ENCODE data around the gene EIF4H.

EIF4H gene

GRCh38 chr7:74153736-74154135 is 20.4 kb upstream of the EIF4H start:
- no peak overlapping the region for H3K9ac ChIP-seq (ENCODE audit: low read length)
- H3K79me1 ChIP-seq (ENCODE audit: low read length), result no peaks in the 10 kb centered on the region
- no peak overlapping the region for H2BK5ac ChIP-seq (ENCODE audit: low read depth, low read length, poor library complexity)
- WGBS (ENCODE audit: extremely low coverage, insufficient coverage, insufficient read length), result no CpG with 5 or more reads among the region's 9 CpGs
- no peaks in the 10 kb centered on the region for H3K27me3 ChIP-seq (ENCODE audit: insufficient read depth, low read length)
- no peak overlapping the region for H2BK12ac ChIP-seq (ENCODE audit: low read length)
- no peak overlapping the region for H3K4me2 ChIP-seq (ENCODE audit: low read length)
- no peak overlapping the region for H3K14ac ChIP-seq (ENCODE audit: low read length)
- no peak overlapping the region for H3K4me3 ChIP-seq (ENCODE audit: low read depth, low read length)
- H3K4me1 ChIP-seq (ENCODE audit: control insufficient read depth in 1 of 2, insufficient read depth in 2 of 2, low read length in 2 of 2), result peaks cover 3% of the 10 kb centered on the region in 2 experiments
- H3K9me3 ChIP-seq (ENCODE audit: insufficient read depth, low read depth, low read length), result no peaks in the 10 kb centered on the region
- no peak overlapping the region for H4K91ac ChIP-seq (ENCODE audit: low read depth, low read length)
- no peak overlapping the region for H3K27ac ChIP-seq (ENCODE audit: low read depth, low read length)
- H4K12ac ChIP-seq (ENCODE audit: low read depth, low read length), result no peak overlapping the region
- DNase-seq, result peak; percentile 88 to 94
- H2BK120ac ChIP-seq (ENCODE audit: insufficient read depth, low read length, poor library complexity), result no peak overlapping the region
- no peak overlapping the region for H3K23ac ChIP-seq (ENCODE audit: low read length)
- H2AK5ac ChIP-seq (ENCODE audit: low read length), result no peak overlapping the region
- no peak overlapping the region for H3K4ac ChIP-seq (ENCODE audit: low read depth, low read length)
- no peak overlapping the region for H4K8ac ChIP-seq (ENCODE audit: low read depth, low read length)
- no peak overlapping the region for H3K18ac ChIP-seq (ENCODE audit: low read length)
- H3K79me2 ChIP-seq (ENCODE audit: control insufficient read depth, insufficient read depth, low read length, poor library complexity), result no peaks in the 10 kb centered on the region
- no peak overlapping the region for H2AFZ ChIP-seq (ENCODE audit: insufficient read depth, low read length, poor library complexity)
- H3K36me3 ChIP-seq (ENCODE audit: control insufficient read depth in 1 of 2, insufficient read depth in 2 of 2, low read length in 2 of 2), result no peaks in the 10 kb centered on the region

DNA sequence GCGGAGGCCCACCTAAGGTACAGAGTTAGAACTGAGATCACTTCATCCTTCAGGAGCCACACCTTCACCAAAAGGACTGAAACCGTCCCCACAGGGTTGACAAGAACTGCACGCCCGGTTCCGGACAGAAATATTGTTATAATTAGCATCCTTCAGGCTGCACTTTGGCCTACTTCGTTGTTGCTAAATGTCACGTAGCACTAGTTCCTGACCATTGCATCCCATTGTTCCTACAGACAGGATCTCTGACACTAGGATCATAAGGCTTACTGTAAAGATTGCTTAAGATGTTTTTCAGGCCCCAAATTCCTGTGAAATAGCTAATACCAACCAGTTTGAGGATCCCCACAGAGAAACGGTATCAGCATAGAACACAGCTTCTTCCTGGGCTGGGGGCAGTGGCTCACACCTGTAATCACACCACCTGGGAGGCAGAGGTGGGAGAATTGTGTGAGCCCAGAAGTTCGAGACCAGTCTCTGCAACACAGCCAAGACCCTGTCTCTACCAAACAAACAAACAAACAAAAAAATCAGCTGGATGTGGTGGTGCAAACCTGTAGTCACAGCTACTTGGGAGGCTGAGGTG is 18.3 kb upstream of the EIF4H start:
- Histone ChIP-seq H3K4ac (ENCODE audit: low read depth, low read length) (no peak overlapping the region), H2BK5ac (ENCODE audit: low read depth, low read length, poor library complexity) (no peak overlapping the region), H2BK12ac (ENCODE audit: low read length) (no peak overlapping the region), H4K8ac (ENCODE audit: low read depth, low read length) (no peak overlapping the region), H3K18ac (ENCODE audit: low read length) (no peak overlapping the region), H4K91ac (ENCODE audit: low read depth, low read length) (no peak overlapping the region), H3K14ac (ENCODE audit: low read length) (no peak overlapping the region), H3K4me2 (ENCODE audit: low read length) (no peak overlapping the region), H3K79me2 (ENCODE audit: control insufficient read depth, insufficient read depth, low read length, poor library complexity) (no peaks in the 10 kb centered on the region), H2BK120ac (ENCODE audit: insufficient read depth, low read length, poor library complexity) (no peak overlapping the region), H3K36me3 (ENCODE audit: control insufficient read depth in 1 of 2, insufficient read depth in 2 of 2, low read length in 2 of 2) (no peaks in the 10 kb centered on the region), H2AK5ac (ENCODE audit: low read length) (no peak overlapping the region), H4K12ac (ENCODE audit: low read depth, low read length) (no peak overlapping the region), H3K4me1 (ENCODE audit: control insufficient read depth in 1 of 2, insufficient read depth in 2 of 2, low read length in 2 of 2) (peaks cover 3 to 7% of the 10 kb centered on the region in 2 experiments), H3K9ac (ENCODE audit: low read length) (no peak overlapping the region), H3K23ac (ENCODE audit: low read length) (no peak overlapping the region), H3K27ac (ENCODE audit: low read depth, low read length) (no peak overlapping the region), H2AFZ (ENCODE audit: insufficient read depth, low read length, poor library complexity) (no peak overlapping the region), H3K79me1 (ENCODE audit: low read length) (no peaks in the 10 kb centered on the region), H3K4me3 (ENCODE audit: low read depth, low read length) (no peak overlapping the region), H3K9me3 (ENCODE audit: insufficient read depth, low read depth, low read length) (no peaks in the 10 kb centered on the region), H3K27me3 (ENCODE audit: insufficient read depth, low read length) (no peaks in the 10 kb centered on the region)
- DNase-seq, result peak; percentile 74 to 92
- WGBS (ENCODE audit: extremely low coverage, insufficient coverage, insufficient read length), result no CpG with 5 or more reads among the region's 9 CpGs

- H2AFZ ChIP-seq (ENCODE audit: insufficient read depth, low read length, poor library complexity), result no peak overlapping the region
- no peak overlapping the region for H3K23ac ChIP-seq (ENCODE audit: low read length)
- no peak overlapping the region for H3K14ac ChIP-seq (ENCODE audit: low read length)
Measured at GRCh38 chr7:74157605-74158004, 16.6 kb upstream of the EIF4H start.

GRCh38 chr7:74164985-74165456 is 9.1 kb upstream of the EIF4H start:
- Histone ChIP-seq H3K27me3 (ENCODE audit: insufficient read depth, low read length) (no peaks in the 10 kb centered on the region), H2AFZ (ENCODE audit: insufficient read depth, low read length, poor library complexity) (no peak overlapping the region), H3K27ac (ENCODE audit: low read depth, low read length) (no peak overlapping the region), H3K9ac (ENCODE audit: low read length) (no peak overlapping the region), H3K36me3 (ENCODE audit: control insufficient read depth in 1 of 2, insufficient read depth in 2 of 2, low read length in 2 of 2) (no peaks in the 10 kb centered on the region), H2BK12ac (ENCODE audit: low read length) (no peak overlapping the region), H4K91ac (ENCODE audit: low read depth, low read length) (no peak overlapping the region), H3K4ac (ENCODE audit: low read depth, low read length) (no peak overlapping the region), H4K12ac (ENCODE audit: low read depth, low read length) (no peak overlapping the region), H3K18ac (ENCODE audit: low read length) (no peak overlapping the region), H3K4me2 (ENCODE audit: low read length) (no peak overlapping the region), H3K9me3 (ENCODE audit: insufficient read depth, low read depth, low read length) (no peaks in the 10 kb centered on the region), H3K79me2 (ENCODE audit: control insufficient read depth, insufficient read depth, low read length, poor library complexity) (no peaks in the 10 kb centered on the region), H2AK5ac (ENCODE audit: low read length) (no peak overlapping the region), H4K8ac (ENCODE audit: low read depth, low read length) (no peak overlapping the region), H3K4me3 (ENCODE audit: low read depth, low read length) (no peak overlapping the region), H3K23ac (ENCODE audit: low read length) (no peak overlapping the region), H3K14ac (ENCODE audit: low read length) (no peak overlapping the region), H2BK5ac (ENCODE audit: low read depth, low read length, poor library complexity) (no peak overlapping the region), H2BK120ac (ENCODE audit: insufficient read depth, low read length, poor library complexity) (no peak overlapping the region), H3K4me1 (ENCODE audit: control insufficient read depth in 1 of 2, insufficient read depth in 2 of 2, low read length in 2 of 2) (peaks cover 0 to 4% of the 10 kb centered on the region in 2 experiments), H3K79me1 (ENCODE audit: low read length) (no peaks in the 10 kb centered on the region)
- no CpG with 5 or more reads among the region's 7 CpGs for WGBS (ENCODE audit: extremely low coverage, insufficient coverage, insufficient read length)
- DNase-seq, result peak; percentile 42 to 71

More at GRCh38 chr7:74157605-74158004, 16.6 kb upstream of the EIF4H start:
- no peak overlapping the region for H3K9ac ChIP-seq (ENCODE audit: low read length)
- H3K4ac ChIP-seq (ENCODE audit: low read depth, low read length), result no peak overlapping the region
- no peak overlapping the region for H4K8ac ChIP-seq (ENCODE audit: low read depth, low read length)
- no peaks in the 10 kb centered on the region for H3K79me2 ChIP-seq (ENCODE audit: control insufficient read depth, insufficient read depth, low read length, poor library complexity)
- H3K27me3 ChIP-seq (ENCODE audit: insufficient read depth, low read length), result no peaks in the 10 kb centered on the region
- DNase-seq, result peak; percentile 33 to 71
- no peak overlapping the region for H2BK12ac ChIP-seq (ENCODE audit: low read length)
- H3K4me3 ChIP-seq (ENCODE audit: low read depth, low read length), result no peak overlapping the region
- H3K79me1 ChIP-seq (ENCODE audit: low read length), result no peaks in the 10 kb centered on the region
- no peak overlapping the region for H2AK5ac ChIP-seq (ENCODE audit: low read length)
- H3K4me2 ChIP-seq (ENCODE audit: low read length), result no peak overlapping the region
- H4K12ac ChIP-seq (ENCODE audit: low read depth, low read length), result no peak overlapping the region
- no CpG with 5 or more reads among the region's 9 CpGs for WGBS (ENCODE audit: extremely low coverage, insufficient coverage, insufficient read length)
- H3K27ac ChIP-seq (ENCODE audit: low read depth, low read length), result no peak overlapping the region
- no peak overlapping the region for H2BK5ac ChIP-seq (ENCODE audit: low read depth, low read length, poor library complexity)
- H3K18ac ChIP-seq (ENCODE audit: low read length), result no peak overlapping the region
- H2BK120ac ChIP-seq (ENCODE audit: insufficient read depth, low read length, poor library complexity), result no peak overlapping the region
- H4K91ac ChIP-seq (ENCODE audit: low read depth, low read length), result no peak overlapping the region
- H3K9me3 ChIP-seq (ENCODE audit: insufficient read depth, low read depth, low read length), result no peaks in the 10 kb centered on the region
- H3K4me1 ChIP-seq (ENCODE audit: control insufficient read depth in 1 of 2, insufficient read depth in 2 of 2, low read length in 2 of 2), result peaks cover 3 to 7% of the 10 kb centered on the region in 2 experiments
- no peaks in the 10 kb centered on the region for H3K36me3 ChIP-seq (ENCODE audit: control insufficient read depth in 1 of 2, insufficient read depth in 2 of 2, low read length in 2 of 2)
